ENCODE results near the gene PEX13.
"Not testable (repeated sequence)": the region's sequence is repeated elsewhere in the genome, so short reads cannot be mapped to it uniquely, and the experiment has no call there.

Gene PEX13

DNA sequence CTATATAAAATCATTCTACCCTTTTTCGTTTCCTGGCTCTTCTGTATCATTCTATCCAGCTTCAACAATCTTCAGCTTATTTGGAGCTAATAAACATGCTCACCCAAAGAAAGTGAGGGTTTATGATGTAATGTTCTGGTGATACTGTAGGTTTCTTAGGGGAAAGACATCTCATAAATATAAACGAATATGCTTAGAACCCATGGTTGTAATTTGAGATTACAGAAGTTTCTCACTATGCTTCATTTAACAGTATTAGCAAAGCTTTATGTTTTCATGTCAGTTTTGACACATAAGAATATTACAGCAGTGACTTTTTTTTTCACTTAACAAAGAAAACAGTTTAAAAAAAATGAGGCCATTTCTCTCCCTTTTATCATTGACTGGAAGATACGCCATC, 11.8 kb upstream of the PEX13 start:
- DNase-seq, result no peak

DNA sequence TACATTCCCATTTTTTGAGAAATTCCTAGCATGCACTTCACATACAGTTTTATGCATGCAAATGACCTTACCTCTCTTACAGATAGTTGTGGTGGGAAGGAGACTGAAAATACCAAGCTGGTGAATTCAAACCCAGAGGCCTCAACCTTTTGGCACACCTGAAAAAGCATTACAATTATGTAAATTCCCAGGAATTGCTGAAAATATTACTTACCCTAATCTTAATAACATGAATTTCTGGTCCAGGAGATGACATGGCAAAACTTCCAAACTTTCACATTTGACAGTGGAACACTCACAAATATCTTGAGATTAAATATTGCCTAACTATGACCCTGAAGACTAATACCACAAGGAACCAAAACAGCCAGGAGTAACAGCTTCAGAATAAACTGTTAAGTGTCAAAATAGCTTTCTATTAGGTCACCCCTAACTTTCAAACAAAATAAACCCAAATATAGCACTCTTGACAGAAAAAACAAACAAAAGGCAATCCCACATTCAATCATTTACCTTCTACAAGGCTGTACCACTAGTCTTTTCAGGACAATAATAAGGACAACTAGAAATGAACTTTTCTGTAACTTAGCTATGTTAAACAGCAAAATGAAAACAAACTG, 10.9 kb upstream of the PEX13 start:
- DNase-seq, result no peak

- no peak for DNase-seq
Measured at GRCh38 chr2:61009355-61009754, 8.2 kb upstream of the PEX13 start.

DNA sequence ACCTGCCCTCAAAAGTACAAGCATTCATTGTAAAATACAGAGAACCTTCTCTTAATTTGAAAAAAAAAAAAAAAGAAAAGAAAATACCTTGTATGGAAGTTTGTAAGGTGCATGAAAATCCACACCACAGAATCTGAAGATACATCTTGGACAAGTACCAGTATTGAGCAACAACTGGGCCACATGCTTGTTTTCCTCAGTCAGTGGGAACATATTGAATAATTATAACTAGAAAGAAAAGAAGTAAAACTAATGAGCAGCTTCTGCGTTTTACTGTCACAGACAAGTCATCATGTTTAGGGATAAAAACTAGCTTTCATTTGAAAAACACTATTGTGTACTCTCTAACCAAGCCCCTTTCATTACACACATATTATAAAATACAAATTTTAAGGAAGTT, 5.8 kb upstream of the PEX13 start:
- no peak for DNase-seq

DNA sequence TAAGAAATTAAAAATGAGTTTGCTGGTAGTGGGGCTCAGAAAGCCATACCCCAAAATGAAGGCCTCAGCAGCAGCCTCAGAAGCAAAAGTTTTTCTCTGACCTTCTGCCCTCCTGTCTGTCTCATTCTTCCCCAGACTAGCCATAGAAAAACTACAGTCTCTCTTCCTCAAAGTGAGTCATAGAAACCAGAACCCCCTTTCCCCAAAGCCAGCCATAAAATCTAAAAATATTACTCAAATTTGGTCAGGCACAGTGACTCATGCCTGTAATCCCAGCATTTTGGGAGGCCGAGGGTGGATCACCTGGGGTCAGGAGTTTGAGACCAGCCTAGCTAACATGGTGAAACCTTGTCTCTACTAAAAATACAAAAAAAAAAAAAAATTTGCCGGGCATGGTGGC, 5.2 kb upstream of the PEX13 start:
- not testable (repeated sequence) for DNase-seq

DNA sequence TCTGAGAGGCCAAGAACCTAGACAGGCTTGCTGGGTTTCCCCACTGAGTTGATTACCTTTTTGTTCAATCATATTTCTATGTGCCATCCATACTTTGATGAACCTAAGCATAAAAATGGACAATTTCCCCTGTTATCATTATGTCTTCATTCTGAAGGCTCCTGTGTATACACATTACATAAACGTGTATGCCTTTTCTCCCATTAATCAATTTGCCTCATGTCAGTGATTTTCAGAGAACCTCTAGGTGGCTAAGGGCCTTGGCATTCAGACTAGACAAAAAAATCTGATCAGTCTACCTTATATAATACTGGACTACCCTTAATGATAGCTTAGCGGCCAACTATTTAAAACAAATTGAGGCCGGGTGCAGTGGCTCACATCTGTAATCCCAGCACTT, 4.1 kb upstream of the PEX13 start:
- DNase-seq, result no peak

- no peak for DNase-seq
Measured at GRCh38 chr2:61014763-61015162, 2.8 kb upstream of the PEX13 start.

DNA sequence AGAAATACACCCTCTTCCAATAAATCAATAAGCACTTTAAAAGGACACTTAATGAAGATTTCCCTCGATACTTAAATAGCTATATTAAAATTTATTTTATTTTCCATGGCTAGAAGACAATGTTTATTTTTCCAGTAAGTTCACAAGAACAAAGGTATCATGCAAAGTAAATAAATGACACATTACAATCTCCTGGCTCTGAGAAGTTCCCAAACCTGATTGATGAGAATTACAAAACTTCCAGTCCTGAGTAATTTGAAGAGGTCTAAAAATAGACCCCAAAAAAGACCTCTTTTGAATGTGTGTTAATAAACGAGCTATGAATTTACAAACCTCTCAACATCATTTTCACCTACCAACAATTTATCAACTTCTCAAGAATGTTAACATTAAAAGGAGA, 1.5 kb upstream of the PEX13 start:
- no peak for DNase-seq

DNA sequence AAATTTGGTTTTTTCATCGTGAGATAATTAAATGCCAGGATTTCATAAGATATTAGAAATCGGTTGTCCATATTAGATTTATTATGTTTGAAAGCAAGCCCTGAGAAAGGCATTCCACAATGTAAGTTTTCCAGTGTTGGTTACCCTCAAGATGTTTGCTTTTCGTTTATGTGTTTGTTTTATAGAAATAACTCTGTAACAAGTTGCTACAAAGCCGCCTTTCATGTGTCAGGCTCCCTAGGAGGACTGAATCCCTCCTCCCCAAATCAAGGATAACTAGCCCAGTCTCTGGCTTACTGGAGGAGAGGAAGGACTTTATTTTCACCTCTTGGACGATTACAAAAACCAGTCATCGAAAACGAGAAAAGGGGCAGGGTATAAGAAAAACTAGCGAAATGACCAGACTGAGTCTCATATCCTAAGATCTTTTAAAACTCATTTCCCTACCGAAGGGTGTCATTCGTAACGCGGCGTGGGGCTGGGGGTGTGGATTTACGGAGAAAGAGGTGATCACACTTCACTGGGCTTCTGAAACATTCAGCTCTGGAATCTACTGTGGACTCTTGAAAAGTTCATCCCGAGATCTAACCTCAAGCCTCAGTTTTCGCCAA, 1.0 kb upstream of the PEX13 start:
- no peak for DNase-seq

DNA sequence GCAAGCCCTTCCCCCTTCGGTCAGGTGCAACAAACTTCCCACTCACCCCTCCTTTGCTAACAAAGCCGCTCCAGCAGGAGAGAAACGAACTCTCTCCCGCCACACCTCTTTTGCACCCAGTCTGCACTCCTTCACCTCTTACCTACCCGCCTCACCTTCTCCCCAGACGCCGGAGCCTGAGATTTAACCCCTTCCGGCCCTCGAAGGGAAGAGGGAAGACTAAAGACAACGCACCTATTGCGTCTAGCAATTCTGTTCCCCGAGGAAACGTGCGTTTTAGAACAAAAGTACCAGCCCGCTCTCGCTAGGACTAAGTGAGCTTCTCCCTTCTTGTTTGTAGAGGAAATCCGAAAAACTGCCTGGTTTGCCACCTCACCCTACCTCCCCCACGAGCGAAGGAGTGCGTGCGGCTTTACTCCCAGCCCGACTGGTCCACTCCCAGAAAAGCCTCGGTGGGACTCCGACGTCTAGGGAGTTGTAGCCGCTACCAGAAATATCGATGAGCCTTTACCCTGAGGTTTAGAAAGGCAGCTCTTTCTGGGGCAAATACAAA, 441 bp upstream of the PEX13 start:
- peak; percentile 99 for DNase-seq

DNA sequence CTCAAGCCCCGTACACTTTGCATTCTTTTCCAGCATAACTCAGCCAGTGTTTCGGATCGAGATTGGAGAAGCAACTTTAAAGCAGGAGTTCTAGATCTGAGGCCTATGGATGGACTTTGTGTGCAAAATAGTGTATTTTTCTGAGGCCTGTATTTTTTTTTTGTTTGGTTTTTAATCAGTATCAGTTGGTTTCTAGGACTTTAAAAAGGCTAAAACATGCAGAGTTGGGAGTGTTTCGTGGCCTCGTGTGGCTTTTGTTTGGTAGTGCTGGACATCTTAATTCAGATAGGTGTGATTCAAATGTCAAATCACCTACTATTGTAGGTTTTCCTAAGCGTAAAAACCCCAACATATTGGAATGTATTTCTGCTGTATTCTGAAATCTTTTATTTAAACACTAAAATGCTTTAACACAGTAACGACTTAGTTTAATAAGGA, 817 bp downstream of the PEX13 start:
- no peak for DNase-seq

DNA sequence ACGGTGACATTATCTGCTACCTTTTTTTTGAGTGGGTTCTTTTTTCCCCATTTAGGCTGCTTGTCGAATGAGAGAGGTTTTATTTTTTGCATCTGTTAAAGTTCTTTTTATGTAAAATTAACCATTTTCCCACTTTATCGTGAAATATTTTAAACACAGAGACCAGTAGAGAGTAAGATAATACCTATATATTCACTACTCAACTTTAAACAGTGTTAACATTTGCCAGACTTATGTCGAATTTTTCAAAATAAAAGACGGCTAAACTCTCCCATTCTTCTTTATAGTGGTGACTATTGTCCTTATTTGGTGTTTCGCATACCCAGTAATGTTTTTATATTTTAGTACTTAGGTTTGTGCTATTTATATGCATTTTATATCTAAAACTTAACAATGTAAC, 1.3 kb downstream of the PEX13 start:
- DNase-seq, result no peak

- no peak for DNase-seq
Measured at GRCh38 chr2:61021228-61021660, 3.7 kb downstream of the PEX13 start.

DNA sequence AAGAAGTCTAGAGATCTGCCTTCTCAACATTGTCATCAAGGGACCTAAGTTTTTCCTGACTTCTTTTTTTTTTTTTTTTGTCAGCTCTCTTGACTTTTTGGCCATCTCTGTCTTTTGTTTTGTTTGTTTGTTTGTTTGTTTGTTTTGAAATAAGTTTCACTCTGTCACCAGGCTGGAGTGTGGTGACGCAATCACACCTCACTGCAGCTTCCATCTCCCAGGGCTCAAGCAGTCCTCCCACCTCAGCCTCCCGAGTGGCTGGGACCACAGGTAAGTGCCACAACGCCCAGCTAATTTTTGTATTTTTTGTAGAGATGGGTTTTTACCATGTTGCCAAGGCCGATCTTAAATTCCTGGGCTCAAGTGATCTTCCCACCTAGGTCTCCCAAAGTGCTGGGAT, 6.2 kb downstream of the PEX13 start:
- DNase-seq, result no peak

DNA sequence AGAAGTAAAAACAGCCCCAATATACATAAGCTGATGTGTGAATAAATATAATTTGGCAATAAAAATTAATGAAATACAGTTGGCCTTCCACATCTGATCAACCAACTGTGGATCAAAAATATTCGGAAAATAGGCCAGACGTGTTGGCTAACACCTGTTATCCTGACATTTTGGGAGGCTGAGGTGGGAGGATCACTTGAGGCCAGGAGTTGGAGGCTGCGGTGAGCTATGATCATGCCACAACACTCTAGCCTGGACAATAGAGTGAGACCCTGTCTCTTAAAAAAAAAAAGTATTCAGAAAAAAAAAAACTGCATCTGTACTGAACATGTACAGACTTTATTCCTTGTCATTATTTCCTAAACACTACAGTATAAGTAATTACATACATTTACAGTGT, 12.0 kb downstream of the PEX13 start:
- no peak for DNase-seq

GRCh38 chr2:61034592-61034991, 17.1 kb downstream of the PEX13 start:
- DNase-seq, result not testable (repeated sequence)

- DNase-seq, result not testable (repeated sequence)
Measured at GRCh38 chr2:61036643-61037042, 19.1 kb downstream of the PEX13 start.

GRCh38 chr2:61042807-61043206, 25.3 kb downstream of the PEX13 start:
- DNase-seq, result no peak

DNA sequence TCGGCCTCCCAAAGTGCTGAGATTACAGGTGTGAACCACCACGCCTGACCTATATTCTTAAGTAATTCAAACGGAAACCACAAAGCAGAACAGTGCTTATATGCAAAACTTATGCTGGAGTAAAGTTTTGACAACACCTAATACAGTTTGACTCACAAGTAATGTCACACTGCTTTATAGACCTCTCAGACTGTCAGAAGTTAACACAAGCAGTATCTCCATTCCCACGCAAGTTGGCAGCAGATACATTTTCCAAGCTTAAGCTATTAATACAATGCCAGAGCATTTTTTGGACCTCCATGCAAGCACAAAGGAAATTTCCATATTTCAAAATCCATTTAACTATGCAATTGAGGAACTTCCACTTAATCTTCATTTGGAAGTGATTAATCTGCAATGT, 27.1 kb downstream of the PEX13 start:
- no peak for DNase-seq

GRCh38 chr2:61045226-61045625, 27.7 kb downstream of the PEX13 start:
- no peak for DNase-seq

- DNase-seq, result no peak
Measured at GRCh38 chr2:61045999-61046398, 28.5 kb downstream of the PEX13 start.

GRCh38 chr2:61055557-61055956, 38.0 kb downstream of the PEX13 start:
- no peak for DNase-seq

GRCh38 chr2:61057562-61057961, 40.0 kb downstream of the PEX13 start:
- DNase-seq, result no peak

- no peak for DNase-seq
Measured at GRCh38 chr2:61059382-61059781, 41.9 kb downstream of the PEX13 start.

Data from right kidney (tissue), 1 donor.